ENCODE data around the gene GDPD4.

Gene GDPD4

DNA sequence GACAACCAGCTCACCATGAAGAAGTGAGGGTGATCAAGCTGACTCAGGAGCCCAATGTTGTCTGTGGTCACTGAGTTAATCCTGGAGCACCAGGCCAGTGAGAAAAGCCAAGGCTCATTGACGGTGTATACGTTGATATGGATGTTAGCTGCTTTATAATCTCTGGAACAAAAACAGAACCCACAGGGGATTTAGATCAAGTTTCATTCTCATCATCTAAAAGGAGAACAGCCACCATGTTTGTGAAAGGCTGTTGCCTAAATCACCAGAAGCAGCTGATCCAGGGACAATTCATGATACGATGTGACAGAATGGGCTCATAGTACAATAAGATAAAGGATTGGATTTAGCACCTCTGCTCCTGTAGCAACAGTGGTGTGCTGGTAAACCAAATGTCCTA, 68.5 kb downstream of the GDPD4 start:
- DNase-seq = no peak

DNA sequence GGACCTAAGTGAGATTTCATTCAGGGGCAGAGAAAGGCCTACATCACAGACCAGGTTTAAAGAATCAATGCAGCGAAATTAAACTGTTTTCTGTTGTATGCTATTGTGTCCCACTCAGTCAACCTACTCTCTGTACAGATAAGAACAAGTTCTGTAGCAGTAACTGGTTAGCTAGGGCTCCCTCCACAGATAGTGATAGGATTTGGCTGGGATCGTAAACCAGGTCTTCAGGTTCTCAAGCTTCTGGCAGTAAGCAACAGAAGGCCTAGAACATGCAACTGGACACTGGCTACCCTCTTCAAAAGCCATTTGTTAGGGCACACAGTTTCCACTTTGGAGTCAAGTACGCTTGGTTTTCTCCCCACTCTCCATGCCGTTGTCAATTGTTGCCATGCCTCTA, 69.2 kb downstream of the GDPD4 start:
- DNase-seq = no peak

GRCh38 chr11:77231800-77232199, 69.7 kb downstream of the GDPD4 start:
- no peak for DNase-seq

DNA sequence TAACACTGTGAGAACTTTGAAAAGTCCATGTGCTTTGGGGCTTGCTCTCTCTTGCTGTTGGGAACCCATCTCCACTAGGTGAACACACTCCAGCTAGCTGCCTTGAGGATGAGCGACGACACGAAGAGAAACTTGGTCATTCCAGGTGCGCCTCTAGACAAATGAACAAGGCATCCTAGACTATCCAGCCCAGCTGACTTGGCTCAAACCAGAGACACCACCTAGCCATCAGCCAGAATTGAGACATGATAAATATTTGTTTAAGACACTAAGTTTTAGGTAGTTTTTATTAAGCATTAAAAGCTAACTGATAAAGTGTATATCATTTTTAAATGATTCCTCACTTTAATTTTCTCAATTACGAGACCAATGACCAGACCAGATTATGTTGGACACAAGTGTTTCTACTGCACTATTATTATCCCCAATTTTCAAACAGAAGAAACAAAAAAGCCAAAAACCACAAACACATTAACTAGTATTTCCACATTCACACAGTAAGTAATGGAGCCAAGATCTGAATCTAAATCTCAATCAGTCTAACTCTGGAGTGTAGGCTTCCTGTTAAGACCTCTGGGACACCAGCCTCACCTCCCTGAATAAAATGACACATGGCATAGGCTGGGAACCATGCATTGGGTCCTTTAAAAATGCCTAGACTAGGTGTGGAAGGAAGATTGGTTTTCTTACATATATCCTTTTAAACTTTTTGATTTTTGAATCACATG, 70.4 kb downstream of the GDPD4 start:
- DNase-seq = no peak

DNA sequence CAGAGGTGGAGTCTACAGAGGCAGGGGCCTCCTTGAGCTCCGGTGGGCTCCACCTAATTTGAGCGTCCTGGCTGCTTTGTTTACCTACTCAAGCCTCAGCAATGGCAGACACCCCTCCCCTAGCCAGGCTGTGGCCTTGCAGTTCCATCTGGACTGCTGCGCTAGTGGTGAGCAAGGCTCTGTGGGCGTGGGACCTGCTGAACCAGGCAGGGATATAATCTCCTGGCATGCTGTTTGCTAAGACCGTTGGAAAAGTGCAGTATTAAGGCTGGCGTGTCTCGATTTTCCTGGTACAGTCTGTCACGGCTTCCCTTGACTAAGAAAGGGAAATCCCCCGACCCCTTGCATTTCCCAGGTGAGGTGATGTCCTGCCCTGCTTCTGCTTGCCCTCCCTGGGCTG, 77.7 kb downstream of the GDPD4 start:
- no peak for DNase-seq

DNA sequence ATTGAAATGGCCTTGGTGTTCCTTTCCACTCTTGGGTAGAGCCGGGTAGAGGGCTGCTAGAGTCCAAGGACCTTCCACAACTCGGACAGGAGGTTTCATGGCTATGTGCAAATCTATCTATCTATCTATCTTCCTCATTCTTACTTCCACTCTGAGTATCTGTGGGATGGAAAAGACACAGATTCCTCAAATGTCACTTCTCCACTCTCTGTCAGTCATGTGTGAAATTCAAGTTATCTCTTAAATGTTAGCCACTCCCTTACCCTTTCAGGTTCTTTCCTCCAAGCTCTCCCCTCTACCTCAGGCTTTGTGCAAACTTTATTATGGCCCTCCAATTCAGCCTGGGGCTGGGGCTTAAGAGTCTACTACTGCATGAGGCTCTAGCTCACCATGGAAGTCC, 84.3 kb downstream of the GDPD4 start:
- DNase-seq = no peak

- no peak for DNase-seq
Measured at GRCh38 chr11:77215106-77215505, 86.4 kb downstream of the GDPD4 start.

DNA sequence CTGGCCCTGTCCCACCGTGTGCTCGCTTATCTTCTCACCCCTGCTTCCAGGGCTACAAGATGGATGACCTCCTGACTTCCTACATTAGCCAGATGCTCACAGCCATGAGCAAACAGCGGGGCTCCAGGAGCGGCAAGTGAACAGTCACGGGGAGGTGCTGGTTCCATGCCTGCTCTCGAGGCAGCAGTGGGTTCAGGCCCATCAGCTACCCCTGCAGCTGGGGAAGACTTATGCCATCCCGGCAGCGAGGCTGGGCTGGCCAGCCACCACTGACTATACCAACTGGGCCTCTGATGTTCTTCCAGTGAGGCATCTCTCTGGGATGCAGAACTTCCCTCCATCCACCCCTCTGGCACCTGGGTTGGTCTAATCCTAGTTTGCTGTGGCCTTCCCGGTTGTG, 86.9 kb downstream of the GDPD4 start:
- no peak for DNase-seq

DNA sequence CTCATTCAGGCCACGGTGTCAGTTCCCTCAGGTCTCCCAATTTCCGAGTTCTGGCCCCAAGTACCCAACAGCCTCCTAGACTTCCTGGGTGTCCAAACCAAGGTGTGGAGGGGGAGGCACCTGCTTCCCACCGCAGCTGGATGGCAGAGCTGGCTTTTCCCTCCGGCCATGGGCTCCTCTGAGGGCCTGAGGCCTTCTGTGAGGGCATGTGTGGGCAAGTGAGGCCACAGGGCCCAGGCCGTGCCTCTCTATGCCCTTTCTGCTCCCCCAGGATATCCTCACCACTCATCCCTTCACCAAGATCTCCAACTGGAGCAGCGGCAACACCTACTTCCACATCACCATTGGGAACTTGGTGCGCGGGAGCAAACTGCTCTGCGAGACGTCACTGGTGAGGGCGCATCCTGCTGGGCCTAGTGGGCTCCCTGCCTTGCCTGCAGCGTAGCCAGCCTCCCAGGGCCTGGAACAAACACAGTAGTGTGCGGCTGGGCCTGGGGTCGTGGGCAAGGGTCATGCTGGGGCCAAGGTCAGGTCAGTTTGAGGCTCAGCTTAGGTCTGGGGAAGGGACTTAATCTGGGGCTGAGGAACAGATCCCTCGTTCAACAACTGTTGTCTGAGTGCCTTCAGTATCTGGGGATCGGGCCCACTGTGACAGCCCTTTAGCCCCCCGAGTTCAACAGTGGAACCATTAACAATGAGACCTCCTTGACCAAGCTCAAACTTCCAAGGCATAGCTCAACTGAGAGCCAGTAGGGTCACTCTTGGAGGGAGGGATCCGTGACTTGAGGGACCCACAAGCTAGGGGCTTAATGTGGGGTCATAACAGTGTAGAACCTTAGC, 87.7 kb downstream of the GDPD4 start:
- no peak for DNase-seq

- no peak for DNase-seq
Measured at GRCh38 chr11:77213029-77213579, 88.4 kb downstream of the GDPD4 start.

DNA sequence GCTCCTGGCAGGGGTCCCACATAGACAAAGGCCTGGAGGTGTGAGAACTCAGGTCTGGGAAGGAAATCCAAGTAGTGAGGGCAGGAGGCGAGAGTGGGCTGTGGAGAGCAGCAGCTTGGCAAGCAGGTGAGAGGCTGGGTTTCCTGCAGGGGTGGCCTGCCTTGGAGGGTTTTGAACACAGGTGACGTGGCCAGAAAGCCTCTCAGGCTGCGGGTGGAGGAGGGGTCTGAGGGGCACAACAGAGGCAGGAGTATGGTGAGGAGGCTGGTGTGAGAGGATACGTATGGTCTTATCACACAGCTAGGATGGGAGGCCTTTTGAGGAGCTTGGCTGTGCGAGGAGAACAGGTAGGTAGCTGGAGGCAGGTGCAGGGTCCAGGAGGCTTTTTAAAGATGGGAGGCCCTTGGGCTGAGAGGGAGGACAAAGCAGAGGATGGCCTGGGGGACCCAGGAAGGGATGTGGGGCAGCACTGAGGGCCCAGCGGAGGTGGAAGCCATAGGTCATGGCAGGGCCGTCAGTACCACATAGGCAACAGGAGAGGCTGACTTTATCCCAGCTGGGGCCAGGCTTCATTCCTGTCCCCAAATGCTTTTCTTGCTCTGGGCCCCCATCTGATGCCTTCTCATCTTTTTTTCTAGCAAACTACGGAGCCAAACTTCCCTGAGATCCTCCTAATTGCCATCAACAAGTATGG, 89.0 kb downstream of the GDPD4 start:
- DNase-seq = no peak

GRCh38 chr11:77211594-77212251, 89.8 kb downstream of the GDPD4 start:
- DNase-seq = no peak

- DNase-seq = no peak
Measured at GRCh38 chr11:77211040-77211451, 90.4 kb downstream of the GDPD4 start.

GRCh38 chr11:77209663-77210062, 91.8 kb downstream of the GDPD4 start:
- DNase-seq = no peak

GRCh38 chr11:77208535-77208934, 93.0 kb downstream of the GDPD4 start:
- DNase-seq = no peak

- no peak for DNase-seq
Measured at GRCh38 chr11:77207618-77208313, 93.7 kb downstream of the GDPD4 start.

DNA sequence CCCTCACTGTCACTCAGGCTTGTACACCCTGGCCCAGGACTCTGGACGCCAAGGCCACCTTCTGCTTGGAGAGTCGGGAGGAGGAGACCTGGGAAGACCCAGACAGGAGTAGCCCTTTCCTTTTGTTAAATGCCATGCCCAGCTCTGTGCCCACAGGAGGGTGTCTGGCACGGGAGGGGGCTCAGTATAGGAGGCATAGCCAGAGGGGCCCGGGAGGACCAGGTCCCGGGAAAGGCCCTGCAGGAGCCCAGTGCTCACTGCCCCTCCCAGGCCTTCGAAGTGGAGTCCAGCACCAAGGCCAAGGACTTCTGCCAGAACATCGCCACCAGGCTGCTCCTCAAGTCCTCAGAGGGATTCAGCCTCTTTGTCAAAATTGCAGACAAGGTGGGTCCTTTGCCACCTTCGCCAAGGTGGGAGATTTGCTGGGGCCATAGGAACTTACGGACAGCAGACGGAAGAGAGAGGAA, 94.4 kb downstream of the GDPD4 start:
- no peak for DNase-seq

DNA sequence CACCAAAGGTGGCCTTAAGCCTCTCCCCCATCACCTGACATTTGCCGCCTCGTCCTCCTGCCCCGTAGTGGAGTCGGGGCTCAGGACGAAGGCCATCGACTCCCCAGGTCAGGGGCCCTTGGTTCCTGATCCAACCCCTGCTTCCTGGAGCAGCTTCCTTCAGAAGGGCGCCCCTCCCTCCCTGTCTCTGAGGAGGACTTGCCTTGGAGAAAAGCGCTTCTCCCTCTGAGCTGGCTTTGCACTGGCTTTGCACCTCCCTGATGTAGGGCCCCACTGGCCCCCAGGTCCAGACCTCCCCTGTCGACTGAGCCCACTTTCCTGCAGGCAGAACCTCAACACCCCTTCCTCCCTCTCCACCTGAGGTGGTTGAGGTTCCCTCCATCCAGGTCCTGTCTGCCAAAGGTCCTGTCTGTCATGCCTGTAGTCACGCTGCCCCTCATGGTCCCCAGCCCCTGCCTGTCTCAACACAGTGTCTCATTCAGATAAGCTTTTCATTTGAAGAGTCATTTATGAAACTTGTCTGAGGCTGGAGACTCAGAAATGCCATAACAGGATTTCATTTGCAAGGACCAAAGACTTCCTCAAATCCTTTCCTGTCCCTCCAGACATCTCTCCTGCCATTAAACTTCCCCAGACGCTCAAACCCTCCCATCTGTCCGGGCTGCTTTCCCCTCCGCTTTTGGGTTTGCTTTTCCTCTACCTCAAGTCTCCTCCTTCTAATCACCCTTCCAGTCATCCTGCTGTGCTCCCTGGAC, 95.0 kb downstream of the GDPD4 start:
- DNase-seq = no peak

- DNase-seq = no peak
Measured at GRCh38 chr11:77205467-77206263, 95.8 kb downstream of the GDPD4 start.

GRCh38 chr11:77204754-77205466, 96.6 kb downstream of the GDPD4 start:
- no peak for DNase-seq

Measured in DMS79 (cell line).